Measurements from ENCODE around the gene RPGRIP1. TPM values are rescaled to one million over a fixed set of nuclear protein-coding genes. Genes with fewer than 3 reads are reported as not detected.

Gene RPGRIP1
- total RNA-seq, 4 donors from 2014 or later: not detected

DNA sequence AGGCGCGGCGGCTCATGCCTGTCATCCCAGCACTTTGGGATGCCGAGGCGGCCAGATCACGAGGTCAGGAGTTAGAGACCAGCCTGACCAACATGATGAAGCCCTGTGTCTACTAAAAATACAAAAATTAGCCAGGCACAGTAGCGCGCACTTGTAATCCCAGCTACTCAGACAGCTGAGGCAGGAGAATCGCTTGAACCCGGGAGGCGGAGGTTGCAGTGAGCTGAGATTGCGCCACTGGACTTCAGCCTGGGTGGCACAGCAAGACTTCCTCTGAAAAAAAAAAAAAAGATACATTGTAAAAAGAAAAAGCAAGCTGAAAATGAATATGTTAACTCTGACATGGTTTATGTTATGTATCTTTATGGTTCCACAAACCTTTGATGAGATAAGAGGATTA lies 33.6 kb downstream of the RPGRIP1 start:
- Histone ChIP-seq H3K27ac (replicated peaks in 1 of 4) (no peak overlapping the region), H3K27me3 (peaks cover 0 to 14% (median 0%) of the 10 kb centered on the region in 4 donors), H3K4me1 (peaks cover 0 to 8% (median 5%) of the 10 kb centered on the region in 4 donors), H3K9me3 (no peaks in the 10 kb centered on the region), H3K36me3 (no peaks in the 10 kb centered on the region), H3K4me3 (no peak overlapping the region)
- DNase-seq (ENCODE audit: extremely low spot score): no peak
- TF ChIP-seq POLR2A (IDR thresholded peaks at IDR 0.05; ENCODE audit: low read depth): no peak
- no peak for TF ChIP-seq EP300 (IDR thresholded peaks at IDR 0.05)
- no peak for TF ChIP-seq POLR2AphosphoS5 (IDR thresholded peaks at IDR 0.05)
- TF ChIP-seq, protein P1, sequence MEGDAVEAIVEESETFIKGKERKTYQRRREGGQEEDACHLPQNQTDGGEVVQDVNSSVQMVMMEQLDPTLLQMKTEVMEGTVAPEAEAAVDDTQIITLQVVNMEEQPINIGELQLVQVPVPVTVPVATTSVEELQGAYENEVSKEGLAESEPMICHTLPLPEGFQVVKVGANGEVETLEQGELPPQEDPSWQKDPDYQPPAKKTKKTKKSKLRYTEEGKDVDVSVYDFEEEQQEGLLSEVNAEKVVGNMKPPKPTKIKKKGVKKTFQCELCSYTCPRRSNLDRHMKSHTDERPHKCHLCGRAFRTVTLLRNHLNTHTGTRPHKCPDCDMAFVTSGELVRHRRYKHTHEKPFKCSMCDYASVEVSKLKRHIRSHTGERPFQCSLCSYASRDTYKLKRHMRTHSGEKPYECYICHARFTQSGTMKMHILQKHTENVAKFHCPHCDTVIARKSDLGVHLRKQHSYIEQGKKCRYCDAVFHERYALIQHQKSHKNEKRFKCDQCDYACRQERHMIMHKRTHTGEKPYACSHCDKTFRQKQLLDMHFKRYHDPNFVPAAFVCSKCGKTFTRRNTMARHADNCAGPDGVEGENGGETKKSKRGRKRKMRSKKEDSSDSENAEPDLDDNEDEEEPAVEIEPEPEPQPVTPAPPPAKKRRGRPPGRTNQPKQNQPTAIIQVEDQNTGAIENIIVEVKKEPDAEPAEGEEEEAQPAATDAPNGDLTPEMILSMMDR (IDR thresholded peaks at IDR 0.05): no peak
- intact Hi-C loops (cut with DNase I): no loop called here
- 84% methylated on average over 12 of the region's 12 CpGs for WGBS

DNA sequence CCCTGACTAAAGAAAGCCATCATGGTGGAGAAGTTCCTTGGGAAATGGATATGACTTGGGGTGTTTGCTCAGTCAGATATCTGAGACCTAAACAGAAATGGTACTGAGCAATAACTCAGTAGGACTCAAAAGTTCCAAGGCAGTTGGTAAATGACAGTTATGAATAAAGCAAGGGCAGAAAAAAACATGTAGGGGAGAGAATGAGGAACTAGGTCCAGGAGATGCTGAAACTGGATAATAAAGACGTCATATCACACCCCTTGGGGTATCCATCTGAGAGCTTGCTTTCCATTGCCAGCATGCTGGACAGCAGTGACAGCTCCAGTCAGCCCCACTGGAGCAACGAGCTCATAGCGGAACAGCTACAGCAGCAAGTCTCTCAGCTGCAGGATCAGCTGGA lies 37.5 kb downstream of the RPGRIP1 start:
- Histone ChIP-seq H3K27me3 (peaks cover 0 to 17% (median 0%) of the 10 kb centered on the region in 4 donors), H3K27ac (replicated peaks in 1 of 4) (no peak overlapping the region), H3K36me3 (no peaks in the 10 kb centered on the region), H3K4me1 (no peaks in the 10 kb centered on the region), H3K9me3 (no peaks in the 10 kb centered on the region), H3K4me3 (no peak overlapping the region)
- WGBS: 58% methylated on average over 3 of the region's 3 CpGs
- TF ChIP-seq POLR2A (IDR thresholded peaks at IDR 0.05; ENCODE audit: low read depth) (no peak), POLR2AphosphoS5 (IDR thresholded peaks at IDR 0.05) (no peak), EP300 (IDR thresholded peaks at IDR 0.05) (no peak)
- TF ChIP-seq, protein P1 (IDR thresholded peaks at IDR 0.05): no peak
- intact Hi-C loops (cut with DNase I): no loop called here
- no peak for DNase-seq (ENCODE audit: extremely low spot score)

DNA sequence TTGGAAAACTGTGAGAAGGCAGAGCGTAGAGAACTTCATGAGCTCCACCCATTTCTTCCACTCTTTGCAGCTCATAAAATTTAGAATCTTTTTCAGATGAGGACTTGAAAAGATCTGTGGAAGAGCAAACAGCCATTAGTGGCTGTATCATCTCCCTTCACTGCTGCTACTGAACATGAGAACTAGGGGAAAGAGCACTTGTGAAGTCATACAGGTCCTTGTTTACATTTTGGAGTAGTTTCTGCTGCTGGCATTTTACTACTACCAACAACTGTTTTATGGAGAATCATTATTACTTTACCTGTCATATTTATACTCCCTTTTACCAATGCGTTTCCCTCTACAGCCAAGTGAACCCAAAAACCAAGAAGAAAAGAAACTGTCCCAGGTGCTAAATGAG lies 41.0 kb downstream of the RPGRIP1 start:
- Histone ChIP-seq H3K27ac (replicated peaks in 1 of 4) (no peak overlapping the region), H3K36me3 (no peaks in the 10 kb centered on the region), H3K4me3 (no peak overlapping the region), H3K4me1 (no peaks in the 10 kb centered on the region), H3K9me3 (no peaks in the 10 kb centered on the region), H3K27me3 (peaks cover 0 to 8% (median 0%) of the 10 kb centered on the region in 4 donors)
- TF ChIP-seq, protein P1 (IDR thresholded peaks at IDR 0.05): no peak
- TF ChIP-seq POLR2A (IDR thresholded peaks at IDR 0.05; ENCODE audit: low read depth) (no peak), EP300 (IDR thresholded peaks at IDR 0.05) (no peak), POLR2AphosphoS5 (IDR thresholded peaks at IDR 0.05) (no peak)
- DNase-seq (ENCODE audit: extremely low spot score): no peak
- intact Hi-C loops (cut with DNase I): no loop called here
- WGBS: 96% methylated on average over 2 of the region's 2 CpGs

DNA sequence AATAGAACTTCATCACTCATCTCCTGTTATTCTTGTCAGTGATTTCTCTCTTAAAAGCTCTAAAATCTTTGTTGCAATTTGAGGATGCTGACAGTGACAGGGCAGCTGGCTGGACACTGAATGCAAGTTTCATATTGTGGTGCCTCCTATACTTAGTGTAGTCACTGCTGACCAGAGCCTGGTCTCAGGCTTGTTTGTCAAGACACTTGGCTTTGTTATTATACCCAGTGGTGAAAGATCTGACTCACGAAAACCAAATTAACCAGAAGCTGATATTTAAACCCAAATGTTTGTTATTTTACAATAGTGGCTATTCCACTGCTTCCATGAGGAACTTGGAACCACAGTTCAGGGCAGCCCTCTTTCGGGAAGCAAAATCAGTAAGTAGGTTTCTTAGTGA lies 42.8 kb downstream of the RPGRIP1 start:
- Histone ChIP-seq H3K27ac (replicated peaks in 1 of 4) (no peak overlapping the region), H3K4me1 (no peaks in the 10 kb centered on the region), H3K9me3 (no peaks in the 10 kb centered on the region), H3K4me3 (no peak overlapping the region), H3K36me3 (no peaks in the 10 kb centered on the region), H3K27me3 (peaks cover 0 to 8% (median 0%) of the 10 kb centered on the region in 4 donors)
- no peak for TF ChIP-seq POLR2A (IDR thresholded peaks at IDR 0.05; ENCODE audit: low read depth)
- TF ChIP-seq POLR2AphosphoS5 (IDR thresholded peaks at IDR 0.05): no peak
- TF ChIP-seq EP300 (IDR thresholded peaks at IDR 0.05): no peak
- TF ChIP-seq, protein P1 (IDR thresholded peaks at IDR 0.05): no peak
- no peak for DNase-seq (ENCODE audit: extremely low spot score)
- 44% methylated on average over 2 of the region's 2 CpGs for WGBS
- intact Hi-C loops (cut with DNase I): no loop called here

DNA sequence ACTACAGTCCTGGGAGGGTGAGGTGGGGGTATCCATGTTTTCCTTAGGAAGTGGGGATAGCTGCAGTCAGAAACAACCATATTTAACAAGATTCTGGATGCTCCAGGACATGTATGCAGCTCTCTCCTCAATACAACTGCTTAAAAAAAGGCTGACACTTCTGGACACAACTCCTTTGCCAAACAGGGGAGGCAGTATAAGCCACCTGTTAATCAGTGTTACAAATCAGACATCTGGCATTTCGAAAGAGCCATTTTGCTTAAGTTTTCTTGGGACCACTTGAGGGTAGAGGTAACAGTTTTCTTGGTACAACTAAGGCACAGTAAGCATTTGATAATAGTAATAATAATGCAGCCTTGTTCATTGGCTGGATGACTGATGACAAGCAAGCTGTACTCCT lies 47.1 kb downstream of the RPGRIP1 start:
- no peaks in the 10 kb centered on the region for H3K36me3 ChIP-seq
- WGBS: 63% methylated on average over 1 of the region's 1 CpG
- TF ChIP-seq EP300 (IDR thresholded peaks at IDR 0.05): no peak
- no peak overlapping the region for H3K27ac ChIP-seq (replicated peaks in 1 of 4)
- no peak for DNase-seq (ENCODE audit: extremely low spot score)
- no peak overlapping the region for H3K4me3 ChIP-seq
- H3K9me3 ChIP-seq: no peaks in the 10 kb centered on the region
- no peaks in the 10 kb centered on the region for H3K4me1 ChIP-seq
- no peaks in the 10 kb centered on the region for H3K27me3 ChIP-seq
- intact Hi-C loops (cut with DNase I): no loop called here

Other genes starting within 250 kb of the RPGRIP1 start
- not detected for gene TPPP2, start 249.9 kb upstream of the RPGRIP1 start, total RNA-seq
- not detected for gene RNASE13, start 245.3 kb upstream of the RPGRIP1 start, total RNA-seq
- gene RNASE7, start 237.7 kb upstream of the RPGRIP1 start, total RNA-seq: not detected
- not detected for gene RNASE8, start 222.3 kb upstream of the RPGRIP1 start, total RNA-seq
- gene ARHGEF40, start 209.8 kb upstream of the RPGRIP1 start, total RNA-seq: 10 to 100 TPM; 19.4 to 47.3 (median 27.0) TPM
- gene ZNF219, start 181.4 kb upstream of the RPGRIP1 start, total RNA-seq: 100 to 1,000 TPM in 2 of 4 donors, 10 to 100 TPM in 2; 64.4 to 116 (median 94.3) TPM
- under 1 TPM in 1 of 4 donors, not detected in 3; 0.23 TPM for gene TMEM253, start 179.0 kb upstream of the RPGRIP1 start, total RNA-seq
- gene OR5AU1, start 124.0 kb upstream of the RPGRIP1 start, total RNA-seq: not detected
- 100 to 1,000 TPM; 260 to 396 (median 292) TPM for gene HNRNPC, start 10.6 kb upstream of the RPGRIP1 start, total RNA-seq
- gene SUPT16H, start 103.9 kb downstream of the RPGRIP1 start, total RNA-seq: 10 to 100 TPM; 52.7 to 74.3 (median 60.5) TPM
- 10 to 100 TPM; 45.6 to 64.3 (median 55.0) TPM for gene CHD8, start 176.0 kb downstream of the RPGRIP1 start, total RNA-seq
- 10 to 100 TPM; 26.2 to 41.0 (median 28.3) TPM for gene RAB2B, start 196.9 kb downstream of the RPGRIP1 start, total RNA-seq
- 10 to 100 TPM; 42.6 to 81.2 (median 49.1) TPM for gene TOX4, start 197.1 kb downstream of the RPGRIP1 start, total RNA-seq
- gene METTL3, start 231.3 kb downstream of the RPGRIP1 start, total RNA-seq: 10 to 100 TPM; 40.6 to 64.4 (median 48.0) TPM
- 10 to 100 TPM in 3 of 4 donors, 1 to 10 TPM in 1; 8.3 to 21.6 (median 15.2) TPM for gene SALL2, start 246.3 kb downstream of the RPGRIP1 start, total RNA-seq

All from esophagus muscularis mucosa (tissue), 4 donors.